ENCODE results near the gene GPR83.

The GPR83 gene

DNA sequence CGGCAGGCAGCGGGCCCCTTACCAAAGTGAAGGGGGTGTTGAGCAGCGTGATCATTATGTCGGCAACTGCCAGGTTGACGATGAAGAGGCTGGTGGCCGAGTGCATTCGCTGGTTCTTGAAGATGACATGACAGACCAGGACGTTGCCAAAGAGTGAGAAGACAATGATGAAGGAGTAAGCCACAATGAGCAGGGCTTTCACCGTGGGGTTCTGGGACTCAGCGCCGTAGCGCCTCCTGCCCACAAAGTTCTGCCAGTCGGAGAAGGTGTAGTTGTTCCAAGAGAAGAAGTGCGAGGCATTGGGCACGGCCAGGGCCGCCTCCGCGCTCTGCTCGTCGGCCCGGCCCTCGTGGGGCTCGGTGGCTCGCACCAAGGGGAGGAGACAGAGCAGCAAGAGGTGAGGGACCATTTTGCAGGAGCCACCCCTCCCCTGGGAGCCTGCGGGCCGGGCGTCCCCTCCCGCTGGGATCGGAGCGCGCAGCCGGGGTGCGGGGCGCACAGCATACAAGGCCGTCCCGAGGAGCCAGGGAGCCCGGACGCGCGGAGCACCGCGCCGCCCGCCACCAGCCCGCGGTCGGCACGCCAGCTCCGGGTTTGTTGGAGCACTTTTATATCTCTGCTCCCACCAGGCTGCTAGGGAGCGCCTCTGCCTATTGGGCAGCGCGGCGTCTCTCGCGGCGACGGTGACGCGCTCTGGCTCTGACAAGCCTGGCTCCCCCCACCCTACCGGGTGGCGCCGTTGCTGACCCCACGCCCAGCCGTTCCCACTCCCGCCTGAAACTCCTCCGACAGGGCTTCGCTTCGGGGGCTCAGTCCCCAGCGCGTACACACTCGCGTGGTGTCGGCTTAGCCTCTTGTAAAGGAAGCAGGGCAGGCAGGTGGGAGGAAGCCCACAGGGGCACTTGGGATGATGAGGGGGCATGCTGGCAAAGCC is at the start of gene GPR83:
TSS of gene GPR83 (minus strand) at position 581 of the 934 bp plus-strand sequence. CDS start at position 409, 172 bp downstream.
- TF ChIP-seq BACH2 (CRISPR knock-in tag; IDR thresholded peaks at IDR 0.05; ENCODE audit: borderline replicate concordance) = no peak
- TF ChIP-seq ZNF70 (CRISPR knock-in tag; IDR thresholded peaks at IDR 0.05) = no peak
- TF ChIP-seq, protein P1, sequence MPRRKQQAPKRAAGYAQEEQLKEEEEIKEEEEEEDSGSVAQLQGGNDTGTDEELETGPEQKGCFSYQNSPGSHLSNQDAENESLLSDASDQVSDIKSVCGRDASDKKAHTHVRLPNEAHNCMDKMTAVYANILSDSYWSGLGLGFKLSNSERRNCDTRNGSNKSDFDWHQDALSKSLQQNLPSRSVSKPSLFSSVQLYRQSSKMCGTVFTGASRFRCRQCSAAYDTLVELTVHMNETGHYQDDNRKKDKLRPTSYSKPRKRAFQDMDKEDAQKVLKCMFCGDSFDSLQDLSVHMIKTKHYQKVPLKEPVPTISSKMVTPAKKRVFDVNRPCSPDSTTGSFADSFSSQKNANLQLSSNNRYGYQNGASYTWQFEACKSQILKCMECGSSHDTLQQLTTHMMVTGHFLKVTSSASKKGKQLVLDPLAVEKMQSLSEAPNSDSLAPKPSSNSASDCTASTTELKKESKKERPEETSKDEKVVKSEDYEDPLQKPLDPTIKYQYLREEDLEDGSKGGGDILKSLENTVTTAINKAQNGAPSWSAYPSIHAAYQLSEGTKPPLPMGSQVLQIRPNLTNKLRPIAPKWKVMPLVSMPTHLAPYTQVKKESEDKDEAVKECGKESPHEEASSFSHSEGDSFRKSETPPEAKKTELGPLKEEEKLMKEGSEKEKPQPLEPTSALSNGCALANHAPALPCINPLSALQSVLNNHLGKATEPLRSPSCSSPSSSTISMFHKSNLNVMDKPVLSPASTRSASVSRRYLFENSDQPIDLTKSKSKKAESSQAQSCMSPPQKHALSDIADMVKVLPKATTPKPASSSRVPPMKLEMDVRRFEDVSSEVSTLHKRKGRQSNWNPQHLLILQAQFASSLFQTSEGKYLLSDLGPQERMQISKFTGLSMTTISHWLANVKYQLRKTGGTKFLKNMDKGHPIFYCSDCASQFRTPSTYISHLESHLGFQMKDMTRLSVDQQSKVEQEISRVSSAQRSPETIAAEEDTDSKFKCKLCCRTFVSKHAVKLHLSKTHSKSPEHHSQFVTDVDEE (CRISPR knock-in tag; IDR thresholded peaks at IDR 0.05) = no peak
- no peak for TF ChIP-seq OSR1 (CRISPR knock-in tag; IDR thresholded peaks at IDR 0.05)
- no peak for TF ChIP-seq ESRRG (CRISPR knock-in tag; IDR thresholded peaks at IDR 0.05)
- no peak for TF ChIP-seq PPARA (CRISPR knock-in tag; IDR thresholded peaks at IDR 0.05; ENCODE audit: borderline replicate concordance)
- no peak for TF ChIP-seq ZC3H10 (CRISPR knock-in tag; IDR thresholded peaks at IDR 0.05)
- TF ChIP-seq ZFP30 (CRISPR knock-in tag; IDR thresholded peaks at IDR 0.05) = no peak
- no peak for TF ChIP-seq SNAI2 (CRISPR knock-in tag; IDR thresholded peaks at IDR 0.05)
- no peak for TF ChIP-seq RARB (CRISPR knock-in tag; IDR thresholded peaks at IDR 0.05)
- ATAC-seq = peak; percentile 76

DNA sequence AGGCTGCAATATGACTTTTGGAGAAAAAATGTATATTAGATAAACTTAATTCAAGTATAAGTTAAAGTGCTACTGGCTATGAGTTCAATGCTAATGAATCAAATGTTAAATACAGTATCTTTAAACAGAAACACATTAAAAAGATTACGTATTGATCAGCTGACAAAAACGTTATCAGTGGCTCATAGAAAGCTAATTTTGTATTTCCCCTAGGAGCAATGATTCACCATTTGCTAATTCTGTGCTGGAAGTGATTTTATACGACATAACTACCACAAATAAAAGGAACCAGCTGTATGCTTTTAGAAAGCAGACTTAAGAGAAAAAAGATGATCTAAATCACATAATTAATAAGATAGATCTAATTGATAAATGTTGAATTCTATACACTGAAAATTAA is 48.8 kb upstream of the GPR83 start:
- ATAC-seq = no peak
- TF ChIP-seq ZFP3 (CRISPR knock-in tag; IDR thresholded peaks at IDR 0.05) (no peak), ZC3H10 (CRISPR knock-in tag; IDR thresholded peaks at IDR 0.05) (no peak), SNAI2 (CRISPR knock-in tag; IDR thresholded peaks at IDR 0.05) (no peak), ESRRG (CRISPR knock-in tag; IDR thresholded peaks at IDR 0.05) (no peak), OSR1 (CRISPR knock-in tag; IDR thresholded peaks at IDR 0.05) (no peak), RARB (CRISPR knock-in tag; IDR thresholded peaks at IDR 0.05) (no peak), TOX (CRISPR knock-in tag; IDR thresholded peaks at IDR 0.05; ENCODE audit: borderline replicate concordance) (no peak), CSDC2 (CRISPR knock-in tag; IDR thresholded peaks at IDR 0.05) (no peak), ISL1 (CRISPR knock-in tag; IDR thresholded peaks at IDR 0.05) (no peak), ZFP30 (CRISPR knock-in tag; IDR thresholded peaks at IDR 0.05) (no peak), ZNF8 (CRISPR knock-in tag; IDR thresholded peaks at IDR 0.05) (no peak), ARNTL (CRISPR knock-in tag; IDR thresholded peaks at IDR 0.05; ENCODE audit: borderline replicate concordance, low read depth) (no peak), PPARA (CRISPR knock-in tag; IDR thresholded peaks at IDR 0.05; ENCODE audit: borderline replicate concordance) (no peak), TCF4 (CRISPR knock-in tag; IDR thresholded peaks at IDR 0.05; ENCODE audit: borderline replicate concordance) (no peak)
- TF ChIP-seq, protein P2, sequence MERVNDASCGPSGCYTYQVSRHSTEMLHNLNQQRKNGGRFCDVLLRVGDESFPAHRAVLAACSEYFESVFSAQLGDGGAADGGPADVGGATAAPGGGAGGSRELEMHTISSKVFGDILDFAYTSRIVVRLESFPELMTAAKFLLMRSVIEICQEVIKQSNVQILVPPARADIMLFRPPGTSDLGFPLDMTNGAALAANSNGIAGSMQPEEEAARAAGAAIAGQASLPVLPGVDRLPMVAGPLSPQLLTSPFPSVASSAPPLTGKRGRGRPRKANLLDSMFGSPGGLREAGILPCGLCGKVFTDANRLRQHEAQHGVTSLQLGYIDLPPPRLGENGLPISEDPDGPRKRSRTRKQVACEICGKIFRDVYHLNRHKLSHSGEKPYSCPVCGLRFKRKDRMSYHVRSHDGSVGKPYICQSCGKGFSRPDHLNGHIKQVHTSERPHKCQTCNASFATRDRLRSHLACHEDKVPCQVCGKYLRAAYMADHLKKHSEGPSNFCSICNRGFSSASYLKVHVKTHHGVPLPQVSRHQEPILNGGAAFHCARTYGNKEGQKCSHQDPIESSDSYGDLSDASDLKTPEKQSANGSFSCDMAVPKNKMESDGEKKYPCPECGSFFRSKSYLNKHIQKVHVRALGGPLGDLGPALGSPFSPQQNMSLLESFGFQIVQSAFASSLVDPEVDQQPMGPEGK (CRISPR knock-in tag; IDR thresholded peaks at IDR 0.05; ENCODE audit: borderline replicate concordance) = no peak
- TF ChIP-seq, protein P3, sequence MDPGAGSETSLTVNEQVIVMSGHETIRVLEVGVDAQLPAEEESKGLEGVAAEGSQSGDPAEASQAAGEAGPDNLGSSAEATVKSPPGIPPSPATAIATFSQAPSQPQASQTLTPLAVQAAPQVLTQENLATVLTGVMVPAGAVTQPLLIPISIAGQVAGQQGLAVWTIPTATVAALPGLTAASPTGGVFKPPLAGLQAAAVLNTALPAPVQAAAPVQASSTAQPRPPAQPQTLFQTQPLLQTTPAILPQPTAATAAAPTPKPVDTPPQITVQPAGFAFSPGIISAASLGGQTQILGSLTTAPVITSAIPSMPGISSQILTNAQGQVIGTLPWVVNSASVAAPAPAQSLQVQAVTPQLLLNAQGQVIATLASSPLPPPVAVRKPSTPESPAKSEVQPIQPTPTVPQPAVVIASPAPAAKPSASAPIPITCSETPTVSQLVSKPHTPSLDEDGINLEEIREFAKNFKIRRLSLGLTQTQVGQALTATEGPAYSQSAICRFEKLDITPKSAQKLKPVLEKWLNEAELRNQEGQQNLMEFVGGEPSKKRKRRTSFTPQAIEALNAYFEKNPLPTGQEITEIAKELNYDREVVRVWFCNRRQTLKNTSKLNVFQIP (CRISPR knock-in tag; IDR thresholded peaks at IDR 0.05; ENCODE audit: borderline replicate concordance, low read depth) = no peak
- TF ChIP-seq, protein P1 (CRISPR knock-in tag; IDR thresholded peaks at IDR 0.05) = no peak

DNA sequence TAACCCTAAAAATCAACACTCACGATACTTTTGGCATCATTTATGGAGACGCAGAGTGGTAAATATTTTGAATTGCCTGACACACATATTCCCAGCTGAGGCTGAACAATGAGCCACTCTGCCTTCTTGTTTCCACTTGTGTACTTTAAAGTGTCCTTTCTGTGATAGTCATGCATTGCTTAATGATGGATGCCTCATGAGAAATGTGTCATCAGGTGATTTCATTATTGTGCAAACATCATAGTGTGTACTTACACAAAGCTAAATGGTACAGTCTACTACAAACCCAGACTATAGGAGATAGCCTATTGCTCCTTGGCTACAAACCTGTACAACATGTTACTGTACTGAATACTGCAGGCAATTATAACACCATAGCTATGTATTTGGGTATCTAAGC is 48.2 kb upstream of the GPR83 start:
- TF ChIP-seq CSDC2 (CRISPR knock-in tag; IDR thresholded peaks at IDR 0.05) (no peak), BACH2 (CRISPR knock-in tag; IDR thresholded peaks at IDR 0.05; ENCODE audit: borderline replicate concordance) (no peak), ZNF8 (CRISPR knock-in tag; IDR thresholded peaks at IDR 0.05) (no peak), ZFP30 (CRISPR knock-in tag; IDR thresholded peaks at IDR 0.05) (no peak), TOX (CRISPR knock-in tag; IDR thresholded peaks at IDR 0.05; ENCODE audit: borderline replicate concordance) (no peak), OSR1 (CRISPR knock-in tag; IDR thresholded peaks at IDR 0.05) (no peak), ZNF565 (CRISPR knock-in tag; conservative IDR thresholded peaks at IDR 0.05; ENCODE audit: low read depth) (no peak), ZNF70 (CRISPR knock-in tag; IDR thresholded peaks at IDR 0.05) (no peak), GLIS3 (CRISPR knock-in tag; IDR thresholded peaks at IDR 0.05) (no peak), ISL1 (CRISPR knock-in tag; IDR thresholded peaks at IDR 0.05) (no peak)
- TF ChIP-seq, protein P1 (CRISPR knock-in tag; IDR thresholded peaks at IDR 0.05) = no peak

More for the DNA sequence above, 48.2 kb upstream of the GPR83 start:
- no peak for ATAC-seq
